Mesothelial cell of epicardium (in vitro differentiated cells): Measurements from ENCODE around the gene KCNMB3. TPM values are rescaled to one million over a fixed set of nuclear protein-coding genes. Genes with fewer than 3 reads are reported as not detected.

ENCODE experiments used
- DNase-seq, 2 experiments: peaks; one replicate each; pipeline ENCODE4 v3.0.0; 2021; ENCODE audit warnings: low spot score in 2 of 2; ENCODE audit not compliant: unreplicated experiment in 2 of 2
- H3K27ac Mint-ChIP-seq: 2 replicates; pipeline ENCODE4 v1.8.0; 2021; ENCODE audit warnings: mixed read lengths
- H3K27me3 Mint-ChIP-seq: 2 replicates; pipeline ENCODE4 v1.8.0; 2021; ENCODE audit warnings: low read depth, mixed read lengths
- H3K36me3 Mint-ChIP-seq: 2 replicates; pipeline ENCODE4 v1.8.0; 2021; ENCODE audit warnings: mixed read lengths
- H3K4me1 Mint-ChIP-seq: 2 replicates; pipeline ENCODE4 v1.8.0; 2021; ENCODE audit warnings: mixed read lengths
- H3K4me3 Mint-ChIP-seq: 2 replicates; pipeline ENCODE4 v1.8.0; 2021; ENCODE audit warnings: mild to moderate bottlenecking, moderate library complexity, mixed read lengths
- H3K9me3 Mint-ChIP-seq: 2 replicates; pipeline ENCODE4 v1.8.0; 2021; ENCODE audit warnings: mixed read lengths
- total RNA-seq: library from RNA; stranded (reverse); gene quantifications from 3 replicates; pipeline ENCODE4 v1.2.1, GENCODE V29; 2021
- TF ChIP-seq, protein P1 (sequence below): fragments of 200-600 bp; sonication (generic); IDR thresholded peaks from one replicate; pipeline ENCODE4 v1.5.0; 2021; ENCODE audit warnings: antibody characterized with exemption; ENCODE audit not compliant: unreplicated experiment

Gene KCNMB3
- total RNA-seq, 1 donor from 2014 or later, result 4.9 TPM

DNA sequence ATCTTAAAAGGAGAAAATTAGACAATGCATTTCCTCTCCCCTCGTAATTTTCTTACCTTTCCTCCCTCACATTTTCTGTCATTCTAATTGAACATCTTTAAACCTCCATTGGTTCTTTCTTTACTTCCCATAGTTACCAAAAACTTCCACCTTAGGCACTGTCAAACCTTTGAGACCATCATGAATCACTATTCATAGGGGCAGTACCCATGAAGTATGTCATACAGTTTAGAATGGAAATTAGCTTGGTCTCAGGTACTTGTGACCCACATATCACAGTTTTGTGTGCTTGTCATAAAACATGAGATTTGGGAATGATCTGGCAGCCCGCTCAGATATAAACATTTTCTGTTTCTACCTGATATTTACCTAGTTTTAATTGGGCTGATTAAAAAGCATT, 50.1 kb downstream of the KCNMB3 start:
- no peak overlapping the region for H3K4me3 Mint-ChIP-seq
- peaks cover 8% of the 10 kb centered on the region for H3K9me3 Mint-ChIP-seq
- peaks cover 33% of the 10 kb centered on the region for H3K36me3 Mint-ChIP-seq
- no peak overlapping the region for H3K27ac Mint-ChIP-seq
- DNase-seq, result no peak
- peaks cover 25% of the 10 kb centered on the region for H3K4me1 Mint-ChIP-seq
- H3K27me3 Mint-ChIP-seq, result no peaks in the 10 kb centered on the region
- TF ChIP-seq, protein P1, sequence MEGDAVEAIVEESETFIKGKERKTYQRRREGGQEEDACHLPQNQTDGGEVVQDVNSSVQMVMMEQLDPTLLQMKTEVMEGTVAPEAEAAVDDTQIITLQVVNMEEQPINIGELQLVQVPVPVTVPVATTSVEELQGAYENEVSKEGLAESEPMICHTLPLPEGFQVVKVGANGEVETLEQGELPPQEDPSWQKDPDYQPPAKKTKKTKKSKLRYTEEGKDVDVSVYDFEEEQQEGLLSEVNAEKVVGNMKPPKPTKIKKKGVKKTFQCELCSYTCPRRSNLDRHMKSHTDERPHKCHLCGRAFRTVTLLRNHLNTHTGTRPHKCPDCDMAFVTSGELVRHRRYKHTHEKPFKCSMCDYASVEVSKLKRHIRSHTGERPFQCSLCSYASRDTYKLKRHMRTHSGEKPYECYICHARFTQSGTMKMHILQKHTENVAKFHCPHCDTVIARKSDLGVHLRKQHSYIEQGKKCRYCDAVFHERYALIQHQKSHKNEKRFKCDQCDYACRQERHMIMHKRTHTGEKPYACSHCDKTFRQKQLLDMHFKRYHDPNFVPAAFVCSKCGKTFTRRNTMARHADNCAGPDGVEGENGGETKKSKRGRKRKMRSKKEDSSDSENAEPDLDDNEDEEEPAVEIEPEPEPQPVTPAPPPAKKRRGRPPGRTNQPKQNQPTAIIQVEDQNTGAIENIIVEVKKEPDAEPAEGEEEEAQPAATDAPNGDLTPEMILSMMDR, result no peak

DNA sequence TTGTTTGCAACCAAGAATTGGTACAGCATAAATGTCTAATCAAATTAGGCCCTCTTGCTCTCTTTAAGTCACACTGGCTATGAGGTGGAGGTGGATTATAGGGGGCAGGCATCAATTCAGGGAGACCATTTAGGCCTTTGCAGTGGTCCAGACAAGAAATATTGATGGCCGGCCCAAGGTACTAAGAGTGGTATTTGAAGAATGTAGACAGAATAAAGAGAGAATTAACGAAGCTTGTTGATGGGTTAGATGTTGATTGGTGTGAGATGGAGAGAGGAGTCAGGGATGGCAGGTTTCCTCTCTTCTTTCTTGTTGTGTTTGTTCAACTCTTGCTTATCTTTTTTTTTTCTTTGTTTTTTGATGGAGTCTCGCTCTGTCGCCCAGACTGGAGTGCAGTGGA, 54.2 kb downstream of the KCNMB3 start:
- no peaks in the 10 kb centered on the region for H3K27me3 Mint-ChIP-seq
- H3K9me3 Mint-ChIP-seq, result peaks cover 8% of the 10 kb centered on the region
- peaks cover 16% of the 10 kb centered on the region for H3K36me3 Mint-ChIP-seq
- no peak overlapping the region for H3K4me3 Mint-ChIP-seq
- peaks cover 35% of the 10 kb centered on the region for H3K4me1 Mint-ChIP-seq
- H3K27ac Mint-ChIP-seq, result no peak overlapping the region
- DNase-seq, result no peak
- TF ChIP-seq, protein P1, result no peak

DNA sequence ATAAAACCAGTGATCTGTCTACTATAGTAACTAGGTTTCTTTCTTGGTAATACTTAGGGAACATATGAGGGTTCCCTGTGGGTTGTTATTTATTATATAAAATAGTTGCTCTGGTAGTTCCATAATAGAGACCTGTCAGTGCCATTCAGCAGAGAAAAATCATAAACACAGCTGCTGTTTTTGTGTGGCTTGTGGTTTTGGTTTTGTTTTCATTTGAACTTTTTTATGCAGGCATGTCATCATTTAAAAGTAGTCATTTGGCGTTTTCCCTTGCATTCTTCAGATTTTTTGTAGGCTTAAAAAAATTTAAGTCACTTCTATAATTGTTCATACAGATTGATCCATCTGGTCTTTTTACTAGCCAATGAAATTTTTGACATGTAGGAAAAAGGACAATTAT, 54.8 kb downstream of the KCNMB3 start:
- DNase-seq, result no peak
- H3K4me3 Mint-ChIP-seq, result no peak overlapping the region
- no peak overlapping the region for H3K27ac Mint-ChIP-seq

DNA sequence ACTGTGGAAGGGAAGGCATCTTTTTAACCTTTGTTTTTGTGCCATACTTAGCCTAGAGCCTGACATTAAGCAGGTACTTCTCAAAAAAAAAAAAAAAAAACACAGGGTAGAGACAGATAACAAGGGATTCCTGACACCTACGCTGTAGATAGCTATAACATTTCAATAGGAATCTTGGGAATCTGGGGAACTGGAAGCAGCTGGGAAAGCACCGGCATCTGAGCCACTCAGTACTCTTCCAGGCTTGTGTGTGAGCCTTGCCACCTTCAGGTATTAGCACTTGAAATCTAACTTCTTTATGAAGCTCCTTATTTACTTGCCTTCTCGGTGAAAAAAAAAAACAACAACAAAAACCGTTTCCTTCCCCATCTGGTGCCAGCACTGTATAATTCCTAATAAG, 56.0 kb downstream of the KCNMB3 start:
- TF ChIP-seq, protein P1, result no peak
- Mint-ChIP-seq H3K4me1 (peaks cover 47% of the 10 kb centered on the region), H3K9me3 (peaks cover 6% of the 10 kb centered on the region), H3K27ac (peak overlapping the region; percentile 31), H3K4me3 (no peak overlapping the region), H3K36me3 (peaks cover 7% of the 10 kb centered on the region), H3K27me3 (no peaks in the 10 kb centered on the region)
- no peak for DNase-seq

More for the DNA sequence above, 54.8 kb downstream of the KCNMB3 start:
- peaks cover 35% of the 10 kb centered on the region for H3K4me1 Mint-ChIP-seq
- no peaks in the 10 kb centered on the region for H3K27me3 Mint-ChIP-seq
- TF ChIP-seq, protein P1, result no peak
- H3K36me3 Mint-ChIP-seq, result peaks cover 13% of the 10 kb centered on the region
- H3K9me3 Mint-ChIP-seq, result peaks cover 6% of the 10 kb centered on the region

Other genes with a start within 250 kb of the KCNMB3 start
- 47.4 to 51.1 TPM (median 48.0 TPM) in 3 replicates for gene ZMAT3, start 179.3 kb downstream of the KCNMB3 start, total RNA-seq
- gene PIK3CA, start 102.8 kb downstream of the KCNMB3 start, total RNA-seq, result 20.4 to 23.0 TPM (median 22.4 TPM) in 3 replicates
- gene ZNF639, start 71.9 kb upstream of the KCNMB3 start, total RNA-seq, result 38.8 to 40.6 TPM (median 40.2 TPM) in 3 replicates
- gene MFN1, start 96.6 kb upstream of the KCNMB3 start, total RNA-seq, result 61.0 to 65.5 TPM (median 64.7 TPM) in 3 replicates
- gene GNB4, start 200.4 kb upstream of the KCNMB3 start, total RNA-seq, result 18.7 to 19.1 TPM (median 19.1 TPM) in 3 replicates